Midbrain (tissue), 1 donor: ENCODE data around the gene ANKRD2.
"Not testable (repeated sequence)": the region's sequence is repeated elsewhere in the genome, so short reads cannot be mapped to it uniquely, and the experiment has no call there.

ENCODE experiments used
- DNase-seq: peaks from one replicate; lab custom pipeline; 2025; lab: John Stamatoyannopoulos, UW

The ANKRD2 gene

GRCh38 chr10:97572214-97572989, at the start of gene ANKRD2:
Gene ANKRD2 (plus strand): TSS chr10:97572779. CDS start chr10:97572789, 10 bp downstream.
- DNase-seq: peak; percentile 80

GRCh38 chr10:97522937-97523336, 49.6 kb upstream of the ANKRD2 start:
- DNase-seq: no peak

GRCh38 chr10:97525086-97525485, 47.5 kb upstream of the ANKRD2 start:
- no peak for DNase-seq

GRCh38 chr10:97525683-97526110, 46.9 kb upstream of the ANKRD2 start:
- no peak for DNase-seq

GRCh38 chr10:97528876-97529275, 43.7 kb upstream of the ANKRD2 start:
- DNase-seq: not testable (repeated sequence)

- no peak for DNase-seq
Observed at GRCh38 chr10:97529685-97530465, 42.7 kb upstream of the ANKRD2 start.

- no peak for DNase-seq
Observed at GRCh38 chr10:97531401-97531986, 41.1 kb upstream of the ANKRD2 start.

- DNase-seq: peak; percentile 36
Observed at GRCh38 chr10:97532935-97533671, 39.5 kb upstream of the ANKRD2 start.

GRCh38 chr10:97533888-97534287, 38.7 kb upstream of the ANKRD2 start:
- DNase-seq: peak; percentile 70

- peak; percentile 82 for DNase-seq
Observed at GRCh38 chr10:97534746-97535367, 37.7 kb upstream of the ANKRD2 start.

GRCh38 chr10:97537186-97537869, 35.3 kb upstream of the ANKRD2 start:
- DNase-seq: no peak

GRCh38 chr10:97538411-97538810, 34.2 kb upstream of the ANKRD2 start:
- DNase-seq: no peak

GRCh38 chr10:97538839-97539238, 33.7 kb upstream of the ANKRD2 start:
- DNase-seq: no peak

GRCh38 chr10:97539523-97540200, 32.9 kb upstream of the ANKRD2 start:
- no peak for DNase-seq

GRCh38 chr10:97540669-97541500, 31.7 kb upstream of the ANKRD2 start:
- DNase-seq: no peak

- DNase-seq: peak; percentile 21
Observed at GRCh38 chr10:97542169-97543024, 30.2 kb upstream of the ANKRD2 start.

- DNase-seq: peak; percentile 79
Observed at GRCh38 chr10:97543025-97543546, 29.5 kb upstream of the ANKRD2 start.
